Spleen (tissue), 7 donors: ENCODE data around the gene PCSK6.

Source experiments
- CTCF ChIP-seq, 11 experiments: fragments of 200-600 bp in 7 of 11; fragments of 450-650 bp in 4 of 11; sonication (generic) in 4 of 11; IDR thresholded peaks in 8 of 11; conservative IDR thresholded peaks in 3 of 11; 1 replicate in 7 of 11; 2 replicates in 4 of 11; pipeline versions ENCODE4 v1.4.0 to v1.8.0; 2016 to 2021; ENCODE audit warnings: antibody characterized with exemption in 11 of 11, inconsistent platforms in 4 of 11, mild to moderate bottlenecking in 1 of 11
- POLR2A ChIP-seq, 3 donors: fragments of 450-650 bp; IDR thresholded peaks; one replicate each; pipeline ENCODE4 v1.5.1; 2017; ENCODE audit warnings: antibody characterized with exemption in 3 of 3, mild to moderate bottlenecking in 1 of 3
- POLR2AphosphoS5 ChIP-seq, 3 donors: sonication (generic); formaldehyde crosslinking; IDR thresholded peaks; one replicate each; pipeline ENCODE4 v1.5.1; 2017; ENCODE audit warnings: antibody characterized with exemption in 3 of 3
- donor health status: DM: no; HTN: no; CAD: no; lungs with moderate emphysema.
- donor health status: DM: no; HTN: no; CAD: no.
- donor health status: DM: no; HTN: no; CAD: no.

- no peak for TF ChIP-seq CTCF (IDR thresholded peaks at IDR 0.05 in 8 of 11, conservative IDR thresholded peaks at IDR 0.05 in 3 of 11)
- no peak for TF ChIP-seq POLR2A (IDR thresholded peaks at IDR 0.05)
- no peak for TF ChIP-seq POLR2AphosphoS5 (IDR thresholded peaks at IDR 0.05)
Measured at GRCh38 chr15:101439285-101439919, 50.1 kb downstream of the PCSK6 start.
